Ovary (tissue), 9 donors: ENCODE measurements around the gene EML1. TPM values are rescaled to one million over a fixed set of nuclear protein-coding genes. Genes with fewer than 3 reads are reported as not detected.

Source experiments
- DNase-seq, 5 donors: peaks; one replicate each; pipeline ENCODE4 v3.0.0-alpha.2; 2019 to 2020
- H3K27ac ChIP-seq, 2 donors: fragments of 200-600 bp; one replicate each; pipeline versions ENCODE4 v1.5.1 to v1.8.0; 2019 to 2022
- H3K27me3 ChIP-seq: fragments of 200-600 bp; one replicate; pipeline ENCODE4 v1.8.0; 2022
- H3K36me3 ChIP-seq: fragments of 200-600 bp; sonication (generic); one replicate; pipeline ENCODE4 v1.5.1; 2019
- H3K4me1 ChIP-seq: one replicate; pipeline ENCODE4 v1.8.1; 2013; ENCODE audit warnings: mild to moderate bottlenecking, moderate library complexity; ENCODE audit not compliant: insufficient read depth
- H3K4me3 ChIP-seq: fragments of 200-600 bp; sonication (generic); one replicate; pipeline ENCODE4 v1.5.1; 2017
- H3K9me3 ChIP-seq, 2 donors: fragments of 200-600 bp in 1 of 2; sonication (generic) in 1 of 2; one replicate each; pipeline versions ENCODE4 v1.5.1 to v1.8.1; 2013 to 2019; ENCODE audit warnings: mild to moderate bottlenecking in 1 of 2, moderate library complexity in 1 of 2
- CTCF ChIP-seq, 3 donors: fragments of 450-650 bp in 2 of 3; fragments of 200-600 bp in 1 of 3; IDR thresholded peaks; one replicate each; pipeline versions ENCODE4 v1.5.1 to v1.8.0; 2016 to 2022; ENCODE audit warnings: antibody characterized with exemption in 3 of 3, mild to moderate bottlenecking in 1 of 3
- EP300 ChIP-seq: sonication (generic); formaldehyde crosslinking; IDR thresholded peaks from one replicate; pipeline ENCODE4 v1.6.1; 2017; ENCODE audit warnings: antibody characterized with exemption
- POLR2A ChIP-seq: fragments of 450-650 bp; IDR thresholded peaks from one replicate; pipeline ENCODE4 v1.6.1; 2017; ENCODE audit warnings: antibody characterized with exemption, mild to moderate bottlenecking, moderate library complexity
- WGBS, 3 donors: extraction: QIAGEN DNeasy Blood & Tissue Kit in 1 of 3; methylation state at CpG; one replicate each; pipeline versions ENCODE4 v1.1.5 to v1.1.7; 2013 to 2017; 5-methylcytosine and 5-hydroxymethylcytosine counted together
- intact Hi-C, 4 donors: fragments of 100-400 bp; cut with DNase I; formaldehyde crosslinking; loops; one replicate each; pipeline versions ENCODE4 v1.11.0 to v1.15.1; 2022 to 2023
- polyA plus RNA-seq, 2 donors: library from polyadenylated mRNA; stranded (reverse); fragments of 200-250 nt in 1 of 2; fragments of 350-450 nt in 1 of 2; fragmentation: Illumina TruSeq in 1 of 2; extraction: RNeasy Lipid Tissue Mini Kit (QIAGEN cat#74804) in 1 of 2; gene quantifications; one replicate each; pipeline ENCODE4 v1.2.3, GENCODE V29; 2013 to 2014
- small RNA-seq: library from RNA; depleted of rRNA; stranded (forward); fragments of <200 nt; gene quantifications from one replicate; pipeline ENCODE3, GENCODE V24; 2016
- total RNA-seq, 7 donors: library from RNA; depleted of rRNA in 2 of 7; stranded (reverse); fragments of >200 nt in 2 of 7; fragmentation: NEBNext Ultra II Directional in 3 of 7; extraction: Animal tissue kit (Norgen Biotek cat#: 25700) in 3 of 7; gene quantifications; one replicate each; pipeline versions ENCODE4 v1.1.0 to v1.2.4, GENCODE V29; 2016 to 2023
- donor health status: DM: no; HTN: no; CAD: no; lungs with moderate emphysema.
- donor health status: DM: no; HTN: no; CAD: no.
- donor health status: Bipolar disorder and iron deficiency.
- donor health status: DM: yes; HTN: yes; CAD: no.
- donor health status: DM: no; HTN: no; CAD: no.
- donor health status: DM: yes; HTN: yes; CAD: no.

EML1 gene
- total and polyA plus RNA-seq, 9 donors: 4.4 to 22.3 (median 9.8) TPM

DNA sequence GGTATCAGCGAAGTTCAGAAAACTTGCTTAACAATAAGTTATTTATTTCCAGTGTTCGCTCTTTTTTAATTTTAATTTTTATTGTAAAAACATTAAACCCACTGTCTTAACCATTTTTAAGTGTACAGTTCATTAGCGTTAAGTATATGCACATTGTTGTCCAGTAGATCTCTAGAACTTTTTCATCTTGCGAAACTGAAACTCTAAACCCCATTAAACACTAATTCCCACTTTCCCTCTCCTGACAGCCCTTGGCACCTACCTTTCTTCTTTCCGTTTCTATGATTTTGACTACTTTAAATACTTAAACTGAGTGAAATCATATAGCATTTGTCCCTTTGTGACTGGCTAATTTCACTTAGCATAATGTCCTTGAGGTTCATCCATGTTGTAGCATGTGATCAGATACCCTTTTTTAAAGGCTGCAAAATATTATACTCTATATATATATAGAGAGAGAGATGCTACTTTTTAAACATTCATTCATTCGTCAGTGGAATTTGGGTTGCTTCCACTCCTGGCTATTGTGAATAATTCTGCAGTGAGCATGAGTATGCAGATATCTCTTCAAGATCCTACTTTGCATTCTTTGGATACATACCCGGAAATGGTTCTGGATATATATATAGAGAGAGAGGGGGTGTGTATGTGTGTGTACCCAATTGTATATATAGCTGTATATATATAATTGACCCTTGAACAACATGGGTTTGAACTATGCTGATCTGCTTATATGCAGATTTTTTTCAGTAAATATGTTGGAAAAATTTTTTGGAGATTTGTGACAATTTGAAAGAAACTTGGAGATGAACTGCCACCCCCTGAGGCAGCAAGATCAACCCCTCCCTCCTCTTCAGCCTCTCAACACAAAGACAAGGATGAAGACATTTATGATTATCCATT lies 197.3 kb downstream of the EML1 start:
- no peak overlapping the region for H3K4me3 ChIP-seq
- H3K4me1 ChIP-seq: no peaks in the 10 kb centered on the region
- H3K27ac ChIP-seq: no peak overlapping the region
- TF ChIP-seq POLR2A (no peak), EP300 (no peak), CTCF (IDR thresholded peaks at IDR 0.05) (no peak)
- no peaks in the 10 kb centered on the region for H3K9me3 ChIP-seq
- intact Hi-C loops: no loop called here
- DNase-seq: no peak
- H3K36me3 ChIP-seq: no peaks in the 10 kb centered on the region
- WGBS, 3 donors: 77 to 80% (median 79%) methylated on average over 7 of the region's 7 CpGs
- H3K27me3 ChIP-seq: no peaks in the 10 kb centered on the region

DNA sequence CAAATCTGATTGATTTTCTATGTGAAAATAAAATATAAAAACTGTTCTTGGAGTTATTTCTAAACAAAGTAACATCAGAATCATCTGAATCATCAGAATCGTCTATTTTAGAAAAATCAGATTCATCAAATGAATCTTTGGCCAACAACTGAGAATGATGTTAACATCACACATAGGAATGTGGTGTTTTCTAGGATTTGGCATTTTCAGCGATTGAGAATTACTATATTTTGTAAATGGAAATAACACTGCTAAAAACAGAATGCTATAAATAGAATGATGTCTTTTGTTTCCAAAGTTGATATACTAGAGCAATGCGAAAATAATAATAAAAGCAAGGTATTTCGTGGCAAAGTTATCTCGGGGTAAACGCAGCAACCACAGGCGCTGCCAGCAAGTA lies 198.1 kb downstream of the EML1 start:
- intact Hi-C loops: no loop called here
- Histone ChIP-seq H3K36me3 (no peaks in the 10 kb centered on the region), H3K27me3 (no peaks in the 10 kb centered on the region), H3K4me1 (no peaks in the 10 kb centered on the region), H3K4me3 (no peak overlapping the region), H3K9me3 (no peaks in the 10 kb centered on the region), H3K27ac (no peak overlapping the region)
- TF ChIP-seq EP300 (no peak), POLR2A (no peak), CTCF (IDR thresholded peaks at IDR 0.05) (no peak)
- WGBS, 3 donors: 12 to 32% (median 18%) methylated on average over 7 of the region's 7 CpGs
- no peak for DNase-seq

Small RNA genes within 50 kb of the gene (small RNA-seq; reads per million reads assigned to genes)
- gene RNU1-47P: not detected

Other genes starting within 250 kb of the EML1 start
- 10 to 100 TPM in 5 of 7 donors, 1 to 10 TPM in 2; 2.1 to 28.4 (median 13.2) TPM for gene CCDC85C, start 189.2 kb upstream of the EML1 start, total RNA-seq
- 1 to 10 TPM; 3.2 to 6.7 TPM for gene CCDC85C, start 189.2 kb upstream of the EML1 start, polyA plus RNA-seq
- 1 to 10 TPM in 6 of 7 donors, under 1 TPM in 1; 0.48 to 3.8 (median 2.4) TPM for gene HHIPL1, start 148.3 kb upstream of the EML1 start, total RNA-seq
- 1 to 10 TPM in 1 of 2 donors, under 1 TPM in 1; 0.82 to 1.2 TPM for gene HHIPL1, start 148.3 kb upstream of the EML1 start, polyA plus RNA-seq
- gene CYP46A1, start 109.1 kb upstream of the EML1 start, total RNA-seq: 1 to 10 TPM in 5 of 7 donors, under 1 TPM in 2; 0.48 to 4.9 (median 1.9) TPM
- gene CYP46A1, start 109.1 kb upstream of the EML1 start, polyA plus RNA-seq: 1 to 10 TPM; 1.2 TPM